Spleen (tissue), 11 donors: ENCODE measurements around the gene POLR2B. TPM values are rescaled to one million over a fixed set of nuclear protein-coding genes. Genes with fewer than 3 reads are reported as not detected.

Experiments
- DNase-seq: peaks from one replicate; pipeline ENCODE4 v3.0.0-alpha.2; 2020
- H3K27ac ChIP-seq, 8 donors: fragments of 200-600 bp; sonication (generic) in 7 of 8; 1 replicate in 4 of 8; 2 replicates in 4 of 8; pipeline versions ENCODE4 v1.5.0 to v1.8.0; 2016 to 2021; ENCODE audit warnings: inconsistent platforms in 4 of 8, mild to moderate bottlenecking in 4 of 8, moderate library complexity in 1 of 8
- H3K27me3 ChIP-seq, 7 donors: fragments of 200-600 bp; sonication (generic) in 6 of 7; replicated peaks in 1 of 7; 1 replicate in 4 of 7; 2 replicates in 3 of 7; pipeline versions ENCODE4 v1.5.0 to v1.8.0; 2016 to 2021; ENCODE audit warnings: inconsistent platforms in 3 of 7, mild to moderate bottlenecking in 1 of 7
- H3K36me3 ChIP-seq, 6 donors: fragments of 200-600 bp; sonication (generic) in 5 of 6; 1 replicate in 4 of 6; 2 replicates in 2 of 6; pipeline versions ENCODE4 v1.5.0 to v1.8.0; 2016 to 2021; ENCODE audit warnings: inconsistent platforms in 2 of 6
- H3K4me1 ChIP-seq, 6 donors: fragments of 200-600 bp; sonication (generic) in 5 of 6; 1 replicate in 3 of 6; 2 replicates in 3 of 6; pipeline versions ENCODE4 v1.5.0 to v1.8.0; 2016 to 2021; ENCODE audit warnings: inconsistent platforms in 3 of 6
- H3K4me3 ChIP-seq, 8 donors: fragments of 200-600 bp; sonication (generic) in 7 of 8; 1 replicate in 4 of 8; 2 replicates in 4 of 8; pipeline versions ENCODE4 v1.5.0 to v1.8.0; 2016 to 2021; ENCODE audit warnings: inconsistent platforms in 4 of 8, mild to moderate bottlenecking in 4 of 8, moderate library complexity in 2 of 8
- H3K9me3 ChIP-seq, 8 donors: fragments of 200-600 bp; sonication (generic) in 7 of 8; 1 replicate in 4 of 8; 2 replicates in 4 of 8; pipeline versions ENCODE4 v1.5.0 to v1.8.0; 2016 to 2021; ENCODE audit warnings: inconsistent platforms in 4 of 8
- POLR2A ChIP-seq, 3 donors: fragments of 450-650 bp; IDR thresholded peaks; one replicate each; pipeline ENCODE4 v1.5.1; 2017; ENCODE audit warnings: antibody characterized with exemption in 3 of 3, mild to moderate bottlenecking in 1 of 3
- POLR2AphosphoS5 ChIP-seq, 3 donors: sonication (generic); formaldehyde crosslinking; IDR thresholded peaks; one replicate each; pipeline ENCODE4 v1.5.1; 2017; ENCODE audit warnings: antibody characterized with exemption in 3 of 3
- WGBS, 5 donors: extraction: QIAGEN DNeasy Blood & Tissue Kit in 3 of 5; methylation state at CpG; one replicate each; pipeline versions ENCODE4 v1.1.5 to v1.1.7; 2013 to 2018; 5-methylcytosine and 5-hydroxymethylcytosine counted together
- intact Hi-C: fragments of 100-400 bp; cut with DNase I; formaldehyde crosslinking; loops from one replicate; pipeline ENCODE4 v1.15.0; 2023; ENCODE audit warnings: low total_unique reads
- polyA plus RNA-seq, 3 donors: library from polyadenylated mRNA; stranded (reverse); fragments of 200-250 nt; gene quantifications; one replicate each; pipeline ENCODE4 v1.2.1, GENCODE V29; 2013
- total RNA-seq, 7 donors: library from RNA; depleted of rRNA in 3 of 7; stranded (reverse); fragments of >200 nt in 3 of 7; fragmentation: NEBNext Ultra II Directional in 4 of 7; extraction: Animal tissue kit (Norgen Biotek cat#: 25700) in 4 of 7; gene quantifications; one replicate each; pipeline versions ENCODE4 v1.1.0 to v1.2.1, GENCODE V29; 2016 to 2021
- TF ChIP-seq, protein P1 (sequence below), 11 experiments: fragments of 200-600 bp in 7 of 11; fragments of 450-650 bp in 4 of 11; sonication (generic) in 4 of 11; IDR thresholded peaks in 8 of 11; conservative IDR thresholded peaks in 3 of 11; 1 replicate in 7 of 11; 2 replicates in 4 of 11; pipeline versions ENCODE4 v1.4.0 to v1.8.0; 2016 to 2021; ENCODE audit warnings: antibody characterized with exemption in 11 of 11, inconsistent platforms in 4 of 11, mild to moderate bottlenecking in 1 of 11
- donor health status: healthy with polysubstance abuse.
- donor health status: DM: no; HTN: no; CAD: no; lungs with moderate emphysema.
- donor health status: DM: no; HTN: no; CAD: no.
- donor health status: Bipolar disorder and iron deficiency.
- donor health status: healthy.
- donor health status: DM: no; HTN: no; CAD: no.
- donor health status: DM: yes; HTN: yes; CAD: no.

POLR2B gene
- total and polyA plus RNA-seq, 10 donors: 27.4 to 119 (median 94.4) TPM

DNA sequence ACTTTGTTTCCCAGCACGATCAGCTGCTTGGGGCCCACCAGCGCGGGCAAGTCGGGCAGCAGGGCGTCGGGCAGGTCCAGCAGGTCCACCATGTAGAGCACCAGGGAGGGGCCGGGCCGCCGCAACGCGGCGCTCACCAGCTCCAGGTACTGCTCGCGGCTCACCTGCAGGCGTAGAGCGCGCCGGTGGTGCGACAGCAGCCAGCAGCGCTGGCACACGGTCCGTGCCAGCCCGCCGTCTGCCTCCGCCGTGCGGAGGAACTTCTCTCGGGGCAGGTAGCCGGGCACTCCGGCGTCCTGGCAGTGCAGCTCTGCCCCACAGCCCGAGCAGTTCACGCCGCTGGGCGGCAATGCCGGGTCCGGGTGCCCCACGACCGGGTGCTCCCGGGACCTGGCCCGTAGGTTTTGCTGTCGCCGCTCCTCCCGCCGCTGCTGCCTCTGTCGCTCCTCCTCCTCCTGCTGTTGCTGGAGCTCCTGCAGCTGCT lies 1.8 kb upstream of the POLR2B start:
- DNase-seq: peak; percentile 95

DNA sequence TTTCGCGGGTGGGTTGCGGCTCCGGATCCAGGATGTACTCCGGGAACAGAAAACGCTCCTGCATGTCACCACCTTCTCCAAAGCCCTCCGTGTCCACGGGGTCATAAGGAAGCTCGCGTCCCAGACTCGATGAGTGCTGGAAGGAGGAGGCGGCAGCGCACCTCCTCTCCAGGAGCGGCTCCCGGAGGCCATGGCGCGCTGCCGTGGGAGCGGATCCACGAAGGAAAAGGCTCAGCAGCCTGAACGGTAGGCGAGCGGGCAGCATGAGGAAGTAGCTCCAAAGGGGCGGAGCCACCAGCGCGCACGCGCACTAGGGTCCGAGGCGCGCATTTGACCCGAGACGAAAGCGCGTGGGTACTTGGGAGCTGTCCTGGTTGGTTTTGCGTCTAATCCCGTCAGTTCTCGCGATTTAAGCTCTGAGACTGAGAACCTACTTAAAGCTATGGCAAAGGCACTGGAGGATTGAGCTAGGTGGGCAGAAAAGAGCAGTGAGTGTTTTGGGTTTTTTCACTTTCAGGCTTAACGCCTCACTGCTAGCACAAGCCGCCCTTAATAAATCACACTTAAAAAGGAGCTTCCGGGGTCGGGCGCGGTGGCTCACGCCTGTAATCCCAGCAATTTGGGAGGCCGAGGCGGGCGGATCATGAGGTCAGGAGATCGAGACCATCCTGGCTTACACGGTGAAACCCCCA lies 1.2 kb upstream of the POLR2B start, which contains the start of gene NOA1:
Gene NOA1, minus strand, starts transcription at position 286 of the 692 bp plus-strand sequence. Its CDS starts 21 bp downstream, at position 265.
- DNase-seq: peak; percentile 99
- Histone ChIP-seq H3K27ac (peak within 1 kb of the TSS; percentile 75 to 95 (median 94)), H3K9me3 (peaks cover 0 to 15% (median 9%) of the 10 kb centered on the region in 8 donors), H3K27me3 (no peaks in the 10 kb centered on the region), H3K4me1 (peaks cover 43 to 75% (median 60%) of the 10 kb centered on the region in 6 donors), H3K36me3 (peaks cover 0 to 31% (median 17%) of the 10 kb centered on the region in 6 donors), H3K4me3 (peak within 1 kb of the TSS; percentile 85 to 99 (median 98))
- TF ChIP-seq, protein P1, sequence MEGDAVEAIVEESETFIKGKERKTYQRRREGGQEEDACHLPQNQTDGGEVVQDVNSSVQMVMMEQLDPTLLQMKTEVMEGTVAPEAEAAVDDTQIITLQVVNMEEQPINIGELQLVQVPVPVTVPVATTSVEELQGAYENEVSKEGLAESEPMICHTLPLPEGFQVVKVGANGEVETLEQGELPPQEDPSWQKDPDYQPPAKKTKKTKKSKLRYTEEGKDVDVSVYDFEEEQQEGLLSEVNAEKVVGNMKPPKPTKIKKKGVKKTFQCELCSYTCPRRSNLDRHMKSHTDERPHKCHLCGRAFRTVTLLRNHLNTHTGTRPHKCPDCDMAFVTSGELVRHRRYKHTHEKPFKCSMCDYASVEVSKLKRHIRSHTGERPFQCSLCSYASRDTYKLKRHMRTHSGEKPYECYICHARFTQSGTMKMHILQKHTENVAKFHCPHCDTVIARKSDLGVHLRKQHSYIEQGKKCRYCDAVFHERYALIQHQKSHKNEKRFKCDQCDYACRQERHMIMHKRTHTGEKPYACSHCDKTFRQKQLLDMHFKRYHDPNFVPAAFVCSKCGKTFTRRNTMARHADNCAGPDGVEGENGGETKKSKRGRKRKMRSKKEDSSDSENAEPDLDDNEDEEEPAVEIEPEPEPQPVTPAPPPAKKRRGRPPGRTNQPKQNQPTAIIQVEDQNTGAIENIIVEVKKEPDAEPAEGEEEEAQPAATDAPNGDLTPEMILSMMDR (IDR thresholded peaks at IDR 0.05 in 8 of 11, conservative IDR thresholded peaks at IDR 0.05 in 3 of 11): peak in 1 of 11 experiments; percentile 5
- TF ChIP-seq POLR2A (IDR thresholded peaks at IDR 0.05): peak in 1 of 3 donors; percentile 48
- peak; percentile 92 to 97 (median 95) for TF ChIP-seq POLR2AphosphoS5 (IDR thresholded peaks at IDR 0.05)
- 0 to 1% (median 0%) methylated on average over 37 to 51 of the region's 51 CpGs for WGBS, 5 donors
- intact Hi-C loops: loop anchor here (5.0 kb wide), 1 partner anchor 70 kb away; the partner anchor contains the start of gene REST

More for the DNA sequence above, 1.8 kb upstream of the POLR2B start:
- peaks cover 37 to 72% (median 54%) of the 10 kb centered on the region in 6 donors for H3K4me1 ChIP-seq
- 0 to 1% (median 0%) methylated on average over 12 to 46 of the region's 46 CpGs for WGBS, 5 donors
- no peaks in the 10 kb centered on the region for H3K27me3 ChIP-seq
- H3K4me3 ChIP-seq: peak overlapping the region; percentile 85 to 99 (median 98)
- TF ChIP-seq POLR2A (IDR thresholded peaks at IDR 0.05) (no peak), POLR2AphosphoS5 (IDR thresholded peaks at IDR 0.05) (no peak)
- peak overlapping the region; percentile 75 to 95 (median 94) for H3K27ac ChIP-seq
- H3K9me3 ChIP-seq: peaks cover 0 to 16% (median 9%) of the 10 kb centered on the region in 8 donors
- intact Hi-C loops: loop anchor here (5.0 kb wide), 1 partner anchor 70 kb away; the partner anchor contains the start of gene REST
- H3K36me3 ChIP-seq: peaks cover 0 to 37% (median 23%) of the 10 kb centered on the region in 6 donors

DNA sequence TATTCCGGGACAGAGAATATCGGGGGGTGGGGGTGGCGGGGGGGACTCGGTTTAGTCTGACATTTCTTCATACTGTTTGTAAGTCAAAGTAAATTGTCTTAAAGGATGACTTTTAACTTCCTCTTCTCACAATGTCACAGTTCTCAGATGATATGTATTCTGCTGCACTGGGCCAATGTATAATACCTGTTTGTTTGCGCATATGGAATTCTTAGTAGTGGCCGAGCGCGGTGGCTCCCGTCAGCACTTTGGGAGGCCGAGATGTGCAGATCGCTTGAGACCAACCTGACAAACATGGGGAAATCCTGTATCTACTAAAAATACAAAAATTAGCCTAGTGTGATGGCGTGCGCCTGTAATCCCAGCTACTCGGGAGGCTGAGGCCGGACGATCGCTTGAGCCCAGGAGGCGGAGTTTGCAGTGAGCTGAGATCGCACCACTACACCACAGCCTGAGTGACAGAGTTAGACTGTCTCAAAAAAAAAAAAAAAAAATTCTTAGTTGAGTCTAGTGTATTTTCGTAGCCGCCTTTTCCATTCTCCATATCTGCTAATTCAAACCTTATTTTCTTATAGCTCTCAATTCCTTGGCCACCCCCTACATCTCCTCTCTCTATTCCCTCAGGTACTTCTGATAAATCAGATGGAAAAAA lies 851 bp downstream of the POLR2B start:
- Histone ChIP-seq H3K27me3 (no peaks in the 10 kb centered on the region), H3K36me3 (peaks cover 0 to 19% (median 0%) of the 10 kb centered on the region in 6 donors), H3K9me3 (no peaks in the 10 kb centered on the region), H3K4me3 (peak overlapping the region; percentile 85 to 99 (median 98)), H3K27ac (peak overlapping the region in 7 of 8 donors; percentile 91 to 95 (median 94)), H3K4me1 (peaks cover 47 to 86% (median 73%) of the 10 kb centered on the region in 6 donors)
- intact Hi-C loops: loop anchor here (5.0 kb wide), 1 partner anchor 72 kb away; the partner anchor contains the start of gene REST
- WGBS, 5 donors: 9 to 13% (median 11%) methylated on average over 21 of the region's 21 CpGs
- TF ChIP-seq POLR2AphosphoS5 (IDR thresholded peaks at IDR 0.05) (no peak), POLR2A (IDR thresholded peaks at IDR 0.05) (no peak)
- TF ChIP-seq, protein P1 (IDR thresholded peaks at IDR 0.05 in 8 of 11, conservative IDR thresholded peaks at IDR 0.05 in 3 of 11): no peak
- no peak for DNase-seq

DNA sequence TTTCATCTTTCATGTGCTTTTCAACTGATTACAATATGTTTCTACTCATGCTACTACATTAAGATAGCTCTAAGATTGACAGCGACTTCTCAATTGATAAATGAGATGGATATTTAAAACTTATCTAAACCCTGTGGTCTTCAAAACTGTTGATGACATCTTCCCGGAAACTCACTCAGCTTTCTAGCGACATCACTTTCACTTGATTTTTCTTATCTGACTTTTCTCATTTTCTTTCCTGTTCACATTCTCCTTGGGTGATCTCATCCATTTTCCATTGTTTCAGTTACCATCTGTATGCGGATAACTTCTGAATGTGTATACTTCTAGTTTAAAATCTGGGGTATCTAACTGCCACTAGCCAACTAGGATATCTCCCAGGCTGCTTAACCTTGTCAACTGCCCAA lies 3.1 kb downstream of the POLR2B start:
- H3K4me3 ChIP-seq: peak overlapping the region in 1 of 8 donors; percentile 27
- H3K9me3 ChIP-seq: no peaks in the 10 kb centered on the region
- peaks cover 30 to 84% (median 59%) of the 10 kb centered on the region in 6 donors for H3K4me1 ChIP-seq
- TF ChIP-seq POLR2A (IDR thresholded peaks at IDR 0.05): no peak
- TF ChIP-seq, protein P1 (IDR thresholded peaks at IDR 0.05 in 8 of 11, conservative IDR thresholded peaks at IDR 0.05 in 3 of 11): no peak
- TF ChIP-seq POLR2AphosphoS5 (IDR thresholded peaks at IDR 0.05): no peak
- 64 to 76% (median 69%) methylated on average over 4 of the region's 4 CpGs for WGBS, 5 donors
- DNase-seq: no peak
- intact Hi-C loops: no loop called here
- no peaks in the 10 kb centered on the region for H3K27me3 ChIP-seq
- H3K27ac ChIP-seq: peak overlapping the region in 5 of 8 donors; percentile 23 to 54 (median 36)
- H3K36me3 ChIP-seq: peaks cover 0 to 39% (median 20%) of the 10 kb centered on the region in 6 donors
